GM12878 (cell line): ENCODE data around the gene SERTAD1. TPM values are rescaled to one million over a fixed set of nuclear protein-coding genes. Genes with fewer than 3 reads are reported as not detected.

ENCODE experiments used
- ATAC-seq: fragments of 200-7000 bp; cut with Tn5 transposase; 3 replicates; pipeline ENCODE4 v1.9.1; 2020; ENCODE audit warnings: mild to moderate bottlenecking, moderate library complexity
- BruUV-seq: library from RNA; stranded (reverse); fragments of 400-500 nt; replicated peaks from 2 replicates; lab custom pipeline; 2021; lab: Mats Ljungman, UMichigan
- CTCF ChIA-PET: fragments of 300-600 bp; sonication (Branson Sonifier 250); formaldehyde crosslinking; extraction: SDS; loops from one replicate; lab custom pipeline; 2021; ENCODE audit warnings: inconsistent platforms; lab: Yijun Ruan, JAX
- POLR2A ChIA-PET: fragments of 350-600 bp; formaldehyde crosslinking; extraction: SDS; loops from one replicate; lab custom pipeline; 2021; ENCODE audit warnings: inconsistent platforms; lab: Charles Lee
- RAD21 ChIA-PET: fragments of 300-600 bp; sonication (Branson Sonifier 250); formaldehyde crosslinking; loops from one replicate; lab custom pipeline; 2023; ENCODE audit warnings: antibody characterized with exemption; ENCODE audit not compliant: unreplicated experiment; lab: Charles Lee
- SMC1A ChIA-PET: fragments of 300-600 bp; sonication (Branson Sonifier 250); formaldehyde crosslinking; loops from one replicate; lab custom pipeline; 2023; ENCODE audit not compliant: unreplicated experiment, uncharacterized antibody; lab: Charles Lee
- DNase-seq: peaks from one replicate; pipeline ENCODE4 v3.0.0-alpha.2; 2011; ENCODE audit warnings: low read depth, low spot score
- FAIRE-seq: peaks from 3 replicates; lab custom pipeline; 2011; peaks lifted over from hg19 to GRCh38; lab: Jason Lieb, UNC
- H2AFZ ChIP-seq: 2 replicates; pipeline ENCODE4 v1.6.0; 2011; ENCODE audit warnings: low read depth, low read length, control low read depth; ENCODE audit not compliant: control insufficient read depth
- H3K27ac ChIP-seq: 2 replicates; pipeline ENCODE4 v1.5.1; 2011; ENCODE audit warnings: control low read depth; ENCODE audit not compliant: control insufficient read depth, insufficient read depth
- H3K27me3 ChIP-seq, 2 experiments: replicated peaks in 1 of 2; 2 replicates each; pipeline versions ENCODE4 v1.6.0 to v1.6.1; 2011; ENCODE audit warnings: low read length in 1 of 2; ENCODE audit not compliant: control insufficient read depth in 2 of 2, insufficient read depth in 2 of 2
- H3K36me3 ChIP-seq, 2 experiments: 2 replicates each; pipeline ENCODE4 v1.5.1; 2011; ENCODE audit warnings: low read length in 1 of 2; ENCODE audit not compliant: control insufficient read depth in 2 of 2, insufficient read depth in 2 of 2
- H3K4me1 ChIP-seq: 2 replicates; pipeline ENCODE4 v1.6.1; 2011; ENCODE audit warnings: mild to moderate bottlenecking, low read length, moderate library complexity, mixed read lengths; ENCODE audit not compliant: control insufficient read depth, insufficient read depth
- H3K4me2 ChIP-seq: 2 replicates; pipeline ENCODE4 v1.6.0; 2011; ENCODE audit warnings: control low read depth; ENCODE audit not compliant: control insufficient read depth, insufficient read depth
- H3K4me3 ChIP-seq: fragments of 200-600 bp; sonication (generic); 2 replicates; pipeline ENCODE4 v1.5.1; 2016
- H3K79me2 ChIP-seq: 2 replicates; pipeline ENCODE4 v1.6.0; 2011; ENCODE audit warnings: low read length; ENCODE audit not compliant: control insufficient read depth, insufficient read depth
- H3K9ac ChIP-seq: 2 replicates; pipeline ENCODE4 v1.8.0; 2011; ENCODE audit warnings: low read length, control low read depth, mixed read lengths; ENCODE audit not compliant: control insufficient read depth, insufficient read depth
- H3K9me3 ChIP-seq: replicated peaks from 3 replicates; pipeline ENCODE4 v1.5.1; 2011; ENCODE audit warnings: mild to moderate bottlenecking, low read length; ENCODE audit not compliant: control insufficient read depth, insufficient read depth
- H4K20me1 ChIP-seq: 2 replicates; pipeline ENCODE4 v1.6.0; 2011; ENCODE audit not compliant: control insufficient read depth, insufficient read depth
- ASH2L ChIP-seq: fragments of 300-600, 200-600 bp; sonication (generic); IDR thresholded peaks from 2 replicates; pipeline ENCODE4 v1.6.1; 2017; ENCODE audit warnings: low read depth, mild to moderate bottlenecking, borderline replicate concordance
- BCL11A ChIP-seq: IDR thresholded peaks from 2 replicates; pipeline ENCODE4 v1.6.1; 2011; ENCODE audit warnings: low read depth, low read length
- BCL3 ChIP-seq: IDR thresholded peaks from 2 replicates; pipeline ENCODE4 v1.6.1; 2011; ENCODE audit warnings: borderline replicate concordance, low read depth, mild to moderate bottlenecking, moderate library complexity, low read length; ENCODE audit not compliant: insufficient read depth, poor library complexity, severe bottlenecking
- NFYB ChIP-seq: IDR thresholded peaks from 2 replicates; pipeline ENCODE4 v1.6.1; 2011; ENCODE audit warnings: low read depth, mild to moderate bottlenecking, low read length, improper control_type of control experiment, moderate library complexity; ENCODE audit not compliant: insufficient read depth
- WGBS: methylation state at CpG from one replicate; pipeline ENCODE4 v1.1.6; 2016; ENCODE audit warnings: low lambda C conversion rate; ENCODE audit not compliant: insufficient replicate concordance, insufficient coverage; ENCODE audit errors: missing lambda C conversion rate; 5-methylcytosine and 5-hydroxymethylcytosine counted together
- in situ Hi-C: fragments of 300-500 bp; cut with MboI; formaldehyde crosslinking; loops from 9 replicates; pipeline ENCODE4 v1.14.3; 2018; ENCODE audit warnings: mixed read lengths
- intact Hi-C: fragments of 100-400 bp; cut with micrococcal nuclease; formaldehyde crosslinking; loops from one replicate; pipeline ENCODE4 v1.14.2; 2022; ENCODE audit not compliant: unreplicated experiment
- polyA plus RNA-seq, 11 experiments: library from polyadenylated mRNA; depleted of rRNA in 4 of 11; unstranded in 6 of 11; stranded (reverse) in 5 of 11; fragments of >200 nt; fragmentation: Nextera tagmentation in 4 of 11; fragmentation: Illumina TruSeq in 1 of 11; extraction: Ambion mirVana in 4 of 11; extraction: Trizol in 1 of 11; gene quantifications; 1 replicate in 1 of 11; 2 replicates in 10 of 11; pipeline versions ENCODE4 v1.2.1 to v1.2.3, GENCODE V29; 2011 to 2016; ENCODE audit warnings: inconsistent platforms in 2 of 11, missing spikeins in 2 of 11, low read depth in 1 of 11
- total RNA-seq, 4 experiments: library from RNA; depleted of rRNA in 3 of 4; stranded (reverse); fragments of >200 nt in 3 of 4; fragmentation: Illumina TruSeq in 1 of 4; extraction: Trizol in 1 of 4; gene quantifications; 2 replicates each; pipeline versions ENCODE4 v1.2.1 to v1.2.3, GENCODE V29; 2013 to 2021

Gene SERTAD1
- total and polyA plus RNA-seq, 10 of the 15 experiments (the other 5 are each of a cell fraction or from before 2014, with no cell fraction given), result 0.23 to 14.2 (median 8.0) TPM

GRCh38 chr19:40453151-40453735 lies 27.5 kb upstream of the SERTAD1 start:
- intact Hi-C loops (no loop called here), in situ Hi-C loops (no loop called here)
- ChIA-PET RAD21 (interaction anchor here (0.5 to 1.2 kb wide), 4 partner anchors 10 to 147 kb away, joined by 3 to 4 read pairs (median 3); partner anchors contain the start of gene BLVRB), SMC1A (interaction anchor here (1.0 to 1.7 kb wide), 3 partner anchors 9 to 19 kb away, joined by 3 to 14 read pairs (median 4); partner anchors contain the start of gene SERTAD3), CTCF (interaction anchor here (0.7 to 5.2 kb wide), 3 partner anchors 12 to 32 kb away, joined by 3 to 33 read pairs (median 3); partner anchors contain the start of genes BLVRB and SERTAD1), POLR2A (interaction anchor here (0.5 to 1.7 kb wide), 2 partner anchors 9 to 10 kb away, joined by 4 to 5 read pairs; no protein-coding TSS in a partner anchor)
- no peak overlapping the region for H3K4me3 ChIP-seq
- FAIRE-seq, result no peak
- H2AFZ ChIP-seq, result no peak overlapping the region
- no peaks in the 10 kb centered on the region for H3K27me3 ChIP-seq
- 69% methylated on average over 5 of the region's 5 CpGs for WGBS
- no peaks in the 10 kb centered on the region for H4K20me1 ChIP-seq
- H3K4me2 ChIP-seq, result no peak overlapping the region
- no peak for DNase-seq
- no peak overlapping the region for H3K27ac ChIP-seq
- H3K36me3 ChIP-seq, result no peaks in the 10 kb centered on the region
- H3K4me1 ChIP-seq, result no peaks in the 10 kb centered on the region
- no peak overlapping the region for H3K9ac ChIP-seq
- BruUV-seq, result no TSS peak
- ATAC-seq, result no peak
- no peak for TF ChIP-seq NFYB
- no peak for TF ChIP-seq ASH2L
- TF ChIP-seq BCL3, result no peak
- no peak for TF ChIP-seq BCL11A
- no peaks in the 10 kb centered on the region for H3K79me2 ChIP-seq
- no peaks in the 10 kb centered on the region for H3K9me3 ChIP-seq
